GM23338 (cell line): ENCODE data around the gene APPBP2. TPM values are rescaled to one million over a fixed set of nuclear protein-coding genes. Genes with fewer than 3 reads are reported as not detected.
A peak's percentile ranks its signal among the peaks of the same experiment; 100 is the strongest.

Source experiments
- ATAC-seq: fragments of 200-7000 bp; cut with Tn5 transposase; 3 replicates; pipeline ENCODE4 v1.9.1; 2020
- DNase-seq: peaks from one replicate; pipeline ENCODE4 v3.0.0-alpha.2; 2015; ENCODE audit warnings: low spot score
- H2AFZ ChIP-seq: fragments of 200-600 bp; sonication (generic); 2 replicates; pipeline ENCODE4 v1.8.0; 2016; ENCODE audit warnings: antibody characterized with exemption, mild to moderate bottlenecking, moderate library complexity
- H3F3A ChIP-seq: fragments of 200-600 bp; sonication (generic); replicated peaks from 2 replicates; pipeline ENCODE4 v1.8.0; 2017; ENCODE audit warnings: antibody characterized with exemption, mixed run types, low read depth
- H3K27ac ChIP-seq: fragments of 200-600 bp; sonication (generic); 2 replicates; pipeline ENCODE4 v1.6.1; 2016; ENCODE audit warnings: low read depth
- H3K27me3 ChIP-seq: fragments of 200-600 bp; sonication (generic); 2 replicates; pipeline ENCODE4 v1.8.0; 2016; ENCODE audit warnings: mild to moderate bottlenecking, mixed run types, moderate library complexity; ENCODE audit not compliant: insufficient read depth
- H3K36me3 ChIP-seq: fragments of 200-600 bp; sonication (generic); 2 replicates; pipeline ENCODE4 v1.8.0; 2016; ENCODE audit warnings: mild to moderate bottlenecking; ENCODE audit not compliant: insufficient read depth
- H3K4me1 ChIP-seq: fragments of 200-600 bp; sonication (generic); 2 replicates; pipeline ENCODE4 v1.8.0; 2016; ENCODE audit warnings: mild to moderate bottlenecking, moderate library complexity; ENCODE audit not compliant: insufficient read depth
- H3K4me2 ChIP-seq: fragments of 200-600 bp; sonication (generic); 2 replicates; pipeline ENCODE4 v1.7.1; 2017; ENCODE audit warnings: mixed run types
- H3K4me3 ChIP-seq: fragments of 200-600 bp; sonication (generic); 2 replicates; pipeline ENCODE4 v1.6.1; 2016; ENCODE audit warnings: mixed run types
- H3K79me2 ChIP-seq: fragments of 200-600 bp; sonication (generic); replicated peaks from 2 replicates; pipeline ENCODE4 v1.8.0; 2017; ENCODE audit warnings: mild to moderate bottlenecking; ENCODE audit not compliant: insufficient read depth
- H3K9me2 ChIP-seq: fragments of 200-600 bp; sonication (generic); 2 replicates; pipeline ENCODE4 v1.8.0; 2017; ENCODE audit not compliant: insufficient read depth
- H4K20me1 ChIP-seq: fragments of 200-600 bp; sonication (generic); replicated peaks from 2 replicates; pipeline ENCODE4 v1.8.0; 2017; ENCODE audit warnings: mild to moderate bottlenecking; ENCODE audit not compliant: insufficient read depth
- H3K27ac Mint-ChIP-seq: 2 replicates; pipeline ENCODE4 v1.8.0; 2020; ENCODE audit warnings: inconsistent platforms, mild to moderate bottlenecking, moderate library complexity, mixed read lengths
- H3K27me3 Mint-ChIP-seq: 3 replicates; pipeline ENCODE4 v1.8.0; 2022; ENCODE audit warnings: low read depth, mild to moderate bottlenecking, moderate library complexity, mixed read lengths, inconsistent platforms; ENCODE audit not compliant: insufficient read depth, poor library complexity
- H3K36me3 Mint-ChIP-seq: 3 replicates; pipeline ENCODE4 v1.8.0; 2021; ENCODE audit warnings: low read depth, mild to moderate bottlenecking, inconsistent platforms, moderate library complexity, mixed read lengths
- H3K4me1 Mint-ChIP-seq: 3 replicates; pipeline ENCODE4 v1.8.0; 2020; ENCODE audit warnings: mild to moderate bottlenecking, inconsistent platforms, mixed read lengths
- H3K4me3 Mint-ChIP-seq: 3 replicates; pipeline ENCODE4 v1.8.0; 2021; ENCODE audit warnings: moderate library complexity, mild to moderate bottlenecking, inconsistent platforms, mixed read lengths
- H3K9me3 Mint-ChIP-seq: 3 replicates; pipeline ENCODE4 v1.8.0; 2020; ENCODE audit warnings: moderate library complexity, mild to moderate bottlenecking, inconsistent platforms, mixed read lengths
- CREB1 ChIP-seq: fragments of 250-450 bp; sonication (Bioruptor Pico); IDR thresholded peaks from 2 replicates; pipeline ENCODE4 v1.5.0; 2020; ENCODE audit warnings: low read depth, mild to moderate bottlenecking, moderate library complexity
- EZH2 ChIP-seq: fragments of 200-600 bp; sonication (generic); IDR thresholded peaks from one replicate; pipeline ENCODE4 v1.8.0; 2017; ENCODE audit warnings: antibody characterized with exemption, mild to moderate bottlenecking, low read depth; ENCODE audit not compliant: unreplicated experiment
- EZH2phosphoT487 ChIP-seq: fragments of 200-600 bp; sonication (generic); IDR thresholded peaks from one replicate; pipeline ENCODE4 v1.8.1; 2018; ENCODE audit warnings: antibody characterized with exemption; ENCODE audit not compliant: unreplicated experiment
- JUNB ChIP-seq: IDR thresholded peaks from one replicate; pipeline ENCODE4 v1.6.1; 2016; ENCODE audit warnings: antibody characterized with exemption; ENCODE audit not compliant: unreplicated experiment
- NANOG ChIP-seq: IDR thresholded peaks from 2 replicates; pipeline ENCODE4 v1.6.1; 2016; ENCODE audit warnings: antibody characterized with exemption, borderline replicate concordance
- POLR2AphosphoS5 ChIP-seq: IDR thresholded peaks from 2 replicates; pipeline ENCODE4 v1.6.1; 2016; ENCODE audit warnings: antibody characterized with exemption, low read depth
- STAT1 ChIP-seq: IDR thresholded peaks from one replicate; pipeline ENCODE4 v1.6.1; 2016; ENCODE audit warnings: antibody characterized with exemption; ENCODE audit not compliant: unreplicated experiment
- ZNF114 ChIP-seq: fragments of 250-450 bp; sonication (Bioruptor Pico); IDR thresholded peaks from 2 replicates; pipeline ENCODE4 v1.5.0; 2020; ENCODE audit warnings: mild to moderate bottlenecking, moderate library complexity
- ZNF331 ChIP-seq: fragments of 250-450 bp; sonication (Bioruptor Pico); IDR thresholded peaks from 2 replicates; pipeline ENCODE4 v1.5.0; 2020; ENCODE audit warnings: low read depth, mild to moderate bottlenecking, moderate library complexity
- polyA plus RNA-seq: library from polyadenylated mRNA; unstranded; fragments of >200 nt; fragmentation: Nextera tagmentation; extraction: Ambion mirVana; gene quantifications from 2 replicates; pipeline ENCODE4 v1.2.1, GENCODE V29; 2016
- total RNA-seq: library from RNA; depleted of rRNA; stranded (reverse); fragments of >200 nt; shearing (Covaris generic); gene quantifications from 2 replicates; pipeline ENCODE4 v1.2.3, GENCODE V29; 2014
- TF ChIP-seq, protein P1 (sequence below): IDR thresholded peaks from 2 replicates; pipeline ENCODE4 v1.6.1; 2016; ENCODE audit warnings: antibody characterized with exemption
- TF ChIP-seq, protein P2 (sequence below), 2 experiments: fragments of 200-600 bp in 1 of 2; sonication (generic) in 1 of 2; conservative IDR thresholded peaks; 2 replicates each; pipeline versions ENCODE4 v1.5.1 to v1.6.1; 2016 to 2017; ENCODE audit warnings: antibody characterized with exemption in 2 of 2, low read depth in 2 of 2, mild to moderate bottlenecking in 2 of 2, moderate library complexity in 1 of 2
- TF ChIP-seq, protein P3 (sequence below): IDR thresholded peaks from one replicate; pipeline ENCODE4 v1.6.1; 2018; ENCODE audit warnings: antibody characterized with exemption; ENCODE audit not compliant: unreplicated experiment

Gene APPBP2
- total and polyA plus RNA-seq, 2 experiments from 2014 or later: 9.3 to 15.0 TPM

DNA sequence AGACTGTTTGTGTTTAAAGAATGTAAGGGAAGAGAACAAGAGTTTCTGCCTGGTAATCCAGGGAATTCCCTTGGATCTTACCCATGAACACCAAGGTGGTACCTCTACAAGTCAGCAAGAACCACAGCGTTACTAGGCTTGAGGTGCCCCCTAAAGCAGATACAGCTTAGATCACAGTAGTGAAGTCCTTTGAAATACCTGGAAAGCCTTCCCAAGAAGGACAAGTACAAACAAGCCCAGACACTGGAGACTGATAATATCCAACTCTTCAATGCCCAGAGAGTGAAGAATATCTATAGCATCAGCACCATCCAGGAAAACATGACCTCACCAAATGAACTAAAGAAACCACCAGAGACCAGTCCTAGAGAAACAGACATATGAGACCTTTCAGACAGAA, 3.8 kb upstream of the APPBP2 start:
- DNase-seq (no peak), ATAC-seq (no peak)
- H3K36me3 Mint-ChIP-seq: peaks cover 20% of the 10 kb centered on the region
- H3K27ac ChIP-seq: no peak overlapping the region
- 0 out of 2 replicates have a peak, but pooled peaks cover 1% of the 10 kb centered on the region for H3K4me1 ChIP-seq
- no peak overlapping the region for H3K4me3 Mint-ChIP-seq
- H3K79me2 ChIP-seq: peaks cover 23% of the 10 kb centered on the region
- no peak overlapping the region for H3K4me2 ChIP-seq
- TF ChIP-seq, protein P1, sequence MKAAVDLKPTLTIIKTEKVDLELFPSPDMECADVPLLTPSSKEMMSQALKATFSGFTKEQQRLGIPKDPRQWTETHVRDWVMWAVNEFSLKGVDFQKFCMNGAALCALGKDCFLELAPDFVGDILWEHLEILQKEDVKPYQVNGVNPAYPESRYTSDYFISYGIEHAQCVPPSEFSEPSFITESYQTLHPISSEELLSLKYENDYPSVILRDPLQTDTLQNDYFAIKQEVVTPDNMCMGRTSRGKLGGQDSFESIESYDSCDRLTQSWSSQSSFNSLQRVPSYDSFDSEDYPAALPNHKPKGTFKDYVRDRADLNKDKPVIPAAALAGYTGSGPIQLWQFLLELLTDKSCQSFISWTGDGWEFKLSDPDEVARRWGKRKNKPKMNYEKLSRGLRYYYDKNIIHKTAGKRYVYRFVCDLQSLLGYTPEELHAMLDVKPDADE: no peak
- TF ChIP-seq ZNF114 (no peak), EZH2 (no peak), JUNB (no peak), EZH2phosphoT487 (no peak)
- TF ChIP-seq, protein P2, sequence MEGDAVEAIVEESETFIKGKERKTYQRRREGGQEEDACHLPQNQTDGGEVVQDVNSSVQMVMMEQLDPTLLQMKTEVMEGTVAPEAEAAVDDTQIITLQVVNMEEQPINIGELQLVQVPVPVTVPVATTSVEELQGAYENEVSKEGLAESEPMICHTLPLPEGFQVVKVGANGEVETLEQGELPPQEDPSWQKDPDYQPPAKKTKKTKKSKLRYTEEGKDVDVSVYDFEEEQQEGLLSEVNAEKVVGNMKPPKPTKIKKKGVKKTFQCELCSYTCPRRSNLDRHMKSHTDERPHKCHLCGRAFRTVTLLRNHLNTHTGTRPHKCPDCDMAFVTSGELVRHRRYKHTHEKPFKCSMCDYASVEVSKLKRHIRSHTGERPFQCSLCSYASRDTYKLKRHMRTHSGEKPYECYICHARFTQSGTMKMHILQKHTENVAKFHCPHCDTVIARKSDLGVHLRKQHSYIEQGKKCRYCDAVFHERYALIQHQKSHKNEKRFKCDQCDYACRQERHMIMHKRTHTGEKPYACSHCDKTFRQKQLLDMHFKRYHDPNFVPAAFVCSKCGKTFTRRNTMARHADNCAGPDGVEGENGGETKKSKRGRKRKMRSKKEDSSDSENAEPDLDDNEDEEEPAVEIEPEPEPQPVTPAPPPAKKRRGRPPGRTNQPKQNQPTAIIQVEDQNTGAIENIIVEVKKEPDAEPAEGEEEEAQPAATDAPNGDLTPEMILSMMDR (conservative IDR thresholded peaks at IDR 0.05; ENCODE audit: low read depth in 2 of 2): no peak
- TF ChIP-seq, protein P3, sequence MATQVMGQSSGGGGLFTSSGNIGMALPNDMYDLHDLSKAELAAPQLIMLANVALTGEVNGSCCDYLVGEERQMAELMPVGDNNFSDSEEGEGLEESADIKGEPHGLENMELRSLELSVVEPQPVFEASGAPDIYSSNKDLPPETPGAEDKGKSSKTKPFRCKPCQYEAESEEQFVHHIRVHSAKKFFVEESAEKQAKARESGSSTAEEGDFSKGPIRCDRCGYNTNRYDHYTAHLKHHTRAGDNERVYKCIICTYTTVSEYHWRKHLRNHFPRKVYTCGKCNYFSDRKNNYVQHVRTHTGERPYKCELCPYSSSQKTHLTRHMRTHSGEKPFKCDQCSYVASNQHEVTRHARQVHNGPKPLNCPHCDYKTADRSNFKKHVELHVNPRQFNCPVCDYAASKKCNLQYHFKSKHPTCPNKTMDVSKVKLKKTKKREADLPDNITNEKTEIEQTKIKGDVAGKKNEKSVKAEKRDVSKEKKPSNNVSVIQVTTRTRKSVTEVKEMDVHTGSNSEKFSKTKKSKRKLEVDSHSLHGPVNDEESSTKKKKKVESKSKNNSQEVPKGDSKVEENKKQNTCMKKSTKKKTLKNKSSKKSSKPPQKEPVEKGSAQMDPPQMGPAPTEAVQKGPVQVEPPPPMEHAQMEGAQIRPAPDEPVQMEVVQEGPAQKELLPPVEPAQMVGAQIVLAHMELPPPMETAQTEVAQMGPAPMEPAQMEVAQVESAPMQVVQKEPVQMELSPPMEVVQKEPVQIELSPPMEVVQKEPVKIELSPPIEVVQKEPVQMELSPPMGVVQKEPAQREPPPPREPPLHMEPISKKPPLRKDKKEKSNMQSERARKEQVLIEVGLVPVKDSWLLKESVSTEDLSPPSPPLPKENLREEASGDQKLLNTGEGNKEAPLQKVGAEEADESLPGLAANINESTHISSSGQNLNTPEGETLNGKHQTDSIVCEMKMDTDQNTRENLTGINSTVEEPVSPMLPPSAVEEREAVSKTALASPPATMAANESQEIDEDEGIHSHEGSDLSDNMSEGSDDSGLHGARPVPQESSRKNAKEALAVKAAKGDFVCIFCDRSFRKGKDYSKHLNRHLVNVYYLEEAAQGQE: no peak
- H2AFZ ChIP-seq: no peak overlapping the region
- peak overlapping the region; percentile 66; the same call in 1 of the 2 replicates for H3K27ac Mint-ChIP-seq
- H3F3A ChIP-seq: no peaks in the 10 kb centered on the region
- peaks cover 6% of the 10 kb centered on the region for H3K27me3 Mint-ChIP-seq
- no peaks in the 10 kb centered on the region for H3K4me1 Mint-ChIP-seq
- H3K4me3 ChIP-seq: no peak overlapping the region
- H4K20me1 ChIP-seq: no peaks in the 10 kb centered on the region
- H3K9me2 ChIP-seq: 0 out of 2 replicates have a peak, but pooled peaks cover 4% of the 10 kb centered on the region
- H3K36me3 ChIP-seq: no peaks in the 10 kb centered on the region
- no peaks in the 10 kb centered on the region for H3K27me3 ChIP-seq
- no peaks in the 10 kb centered on the region; the same call in 2 of the 3 replicates for H3K9me3 Mint-ChIP-seq

DNA sequence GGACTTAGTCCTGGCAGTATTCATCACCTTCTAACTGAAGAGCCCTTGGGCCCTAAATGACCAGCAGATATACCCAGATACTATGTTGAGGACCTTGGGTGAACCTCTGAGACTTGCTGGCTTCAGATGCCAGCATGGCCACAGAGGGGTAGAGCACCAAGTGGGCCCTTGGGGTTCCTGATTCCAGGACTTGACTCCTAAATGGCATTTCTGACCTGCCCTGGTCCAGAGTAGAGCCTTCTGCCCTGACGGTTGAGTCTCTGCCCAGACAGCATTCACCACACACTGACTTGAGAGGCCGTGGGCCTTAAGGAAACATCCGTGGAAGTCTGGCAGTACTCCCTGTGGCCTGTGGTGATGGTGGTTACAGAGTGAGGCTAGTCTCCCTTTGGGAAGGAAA, 2.8 kb upstream of the APPBP2 start:
- H3K27ac ChIP-seq: no peak overlapping the region
- H3K36me3 ChIP-seq: no peaks in the 10 kb centered on the region
- H3K4me2 ChIP-seq: no peak overlapping the region
- H3K4me1 Mint-ChIP-seq: peaks cover 5% of the 10 kb centered on the region; the same call in 2 of the 3 replicates
- H3F3A ChIP-seq: no peaks in the 10 kb centered on the region
- H3K9me2 ChIP-seq: 0 out of 2 replicates have a peak, but pooled peaks cover 4% of the 10 kb centered on the region
- peaks cover 20% of the 10 kb centered on the region for H3K36me3 Mint-ChIP-seq
- peaks cover 33% of the 10 kb centered on the region for H3K79me2 ChIP-seq
- no peaks in the 10 kb centered on the region for H3K27me3 ChIP-seq
- ATAC-seq (no peak), DNase-seq (no peak)
- no peaks in the 10 kb centered on the region; the same call in 2 of the 3 replicates for H3K9me3 Mint-ChIP-seq
- no peak overlapping the region for H3K4me3 Mint-ChIP-seq
- no peak overlapping the region for H3K27ac Mint-ChIP-seq
- TF ChIP-seq, protein P1: no peak
- TF ChIP-seq JUNB (no peak), STAT1 (no peak), EZH2 (no peak), CREB1 (CRISPR knock-in tag) (no peak), ZNF331 (CRISPR knock-in tag) (no peak), NANOG (no peak), ZNF114 (no peak), POLR2AphosphoS5 (no peak)
- H4K20me1 ChIP-seq: no peaks in the 10 kb centered on the region
- H3K4me3 ChIP-seq: no peak overlapping the region
- H2AFZ ChIP-seq: no peak overlapping the region
- peaks cover 6% of the 10 kb centered on the region for H3K27me3 Mint-ChIP-seq
- H3K4me1 ChIP-seq: peaks cover 11% of the 10 kb centered on the region
